OCI-LY7 (cell line): Measurements from ENCODE around the gene MAPT. TPM values are rescaled to one million over a fixed set of nuclear protein-coding genes. Genes with fewer than 3 reads are reported as not detected.

Source experiments
- BruUV-seq: library from RNA; stranded (reverse); fragments of 400-500 nt; replicated peaks from 2 replicates; lab custom pipeline; 2021; lab: Mats Ljungman, UMichigan
- CTCF ChIA-PET: fragments of 300-600 bp; sonication (Branson Sonifier 250); formaldehyde crosslinking; loops from one replicate; lab custom pipeline; 2022; ENCODE audit warnings: antibody characterized with exemption; ENCODE audit not compliant: unreplicated experiment; lab: Charles Lee
- POLR2A ChIA-PET: fragments of 300-600 bp; sonication (Branson Sonifier 250); formaldehyde crosslinking; loops from one replicate; lab custom pipeline; 2022; ENCODE audit warnings: antibody characterized with exemption; lab: Charles Lee
- DNase-seq: peaks from one replicate; pipeline ENCODE4 v3.0.0-alpha.2; 2015; ENCODE audit warnings: low spot score
- H2AFZ ChIP-seq: fragments of 200-600 bp; sonication (generic), shearing (Covaris generic); 2 replicates; pipeline ENCODE4 v1.6.1; 2014; ENCODE audit warnings: mild to moderate bottlenecking, antibody characterized with exemption, low read length, moderate library complexity
- H3K27ac ChIP-seq: fragments of 200-600 bp; sonication (generic); 2 replicates; pipeline ENCODE4 v1.5.1; 2014; ENCODE audit warnings: mixed run types, low read depth, mild to moderate bottlenecking, moderate library complexity, low read length, inconsistent platforms; ENCODE audit not compliant: poor library complexity, severe bottlenecking
- H3K36me3 ChIP-seq: fragments of 200-600 bp; sonication (generic); 2 replicates; pipeline ENCODE4 v1.6.1; 2014; ENCODE audit warnings: mild to moderate bottlenecking, antibody characterized with exemption, low read length, moderate library complexity, mixed read lengths; ENCODE audit not compliant: insufficient read depth
- H3K4me1 ChIP-seq: fragments of 200-600 bp; sonication (generic); 2 replicates; pipeline ENCODE4 v1.5.1; 2014; ENCODE audit warnings: mild to moderate bottlenecking, low read length; ENCODE audit not compliant: insufficient read depth, poor library complexity, severe bottlenecking
- H3K4me2 ChIP-seq: fragments of 200-600 bp; sonication (generic); 2 replicates; pipeline ENCODE4 v1.6.1; 2014; ENCODE audit warnings: mild to moderate bottlenecking, low read length
- H3K4me3 ChIP-seq: fragments of 200-600 bp; sonication (generic); 2 replicates; pipeline ENCODE4 v1.5.1; 2014; ENCODE audit warnings: mild to moderate bottlenecking, low read depth, low read length; ENCODE audit not compliant: poor library complexity, severe bottlenecking
- H3K79me2 ChIP-seq: fragments of 200-600 bp; sonication (generic); 2 replicates; pipeline ENCODE4 v1.6.1; 2016; ENCODE audit warnings: low read depth, mild to moderate bottlenecking, low read length, moderate library complexity, mixed read lengths; ENCODE audit not compliant: insufficient read depth
- H3K9me2 ChIP-seq: fragments of 200-600 bp; sonication (generic); 2 replicates; pipeline ENCODE4 v1.6.1; 2016; ENCODE audit warnings: mild to moderate bottlenecking, low read length, mixed read lengths; ENCODE audit not compliant: insufficient read depth
- H3K9me3 ChIP-seq: fragments of 200-600 bp; sonication (generic); 2 replicates; pipeline ENCODE4 v1.6.1; 2014; ENCODE audit warnings: mild to moderate bottlenecking, mixed run types, low read length, mixed read lengths
- H4K20me1 ChIP-seq: fragments of 200-600 bp; sonication (generic); 2 replicates; pipeline ENCODE4 v1.6.1; 2014; ENCODE audit warnings: mild to moderate bottlenecking, antibody characterized with exemption, low read length, moderate library complexity, mixed read lengths; ENCODE audit not compliant: insufficient read depth
- CTCF ChIP-seq: fragments of 200-600 bp; sonication (generic); conservative IDR thresholded peaks from 2 replicates; pipeline ENCODE4 v1.5.1; 2014; ENCODE audit warnings: mild to moderate bottlenecking, antibody characterized with exemption, low read length, moderate library complexity, mixed read lengths
- EZH2phosphoT487 ChIP-seq: fragments of 200-600 bp; sonication (generic); IDR thresholded peaks from 2 replicates; pipeline ENCODE4 v1.6.1; 2018; ENCODE audit warnings: low read depth, borderline replicate concordance, mild to moderate bottlenecking, mixed run types, antibody characterized with exemption, low read length, moderate library complexity, mixed read lengths
- intact Hi-C: fragments of 100-400 bp; cut with micrococcal nuclease; formaldehyde crosslinking; loops from one replicate; pipeline ENCODE4 v1.10.0; 2022; ENCODE audit not compliant: unreplicated experiment
- total RNA-seq, 2 experiments: library from RNA; depleted of rRNA in 1 of 2; stranded (reverse); fragments of >200 nt in 1 of 2; shearing (Covaris generic) in 1 of 2; gene quantifications; 2 replicates each; pipeline ENCODE4 v1.2.3, GENCODE V29; 2014 to 2022

MAPT gene
- total RNA-seq, 2 experiments from 2014 or later: 0.44 TPM; not detected in 1

GRCh38 chr17:45895969-45896785 lies 1.8 kb downstream of the MAPT start:
- Histone ChIP-seq H2AFZ (no peak overlapping the region), H3K9me2 (no peaks in the 10 kb centered on the region), H3K36me3 (no peaks in the 10 kb centered on the region), H3K9me3 (no peaks in the 10 kb centered on the region), H3K4me3 (no peak overlapping the region), H3K4me2 (peak overlapping the region; percentile 56; the same call in 1 of the 2 replicates), H4K20me1 (no peaks in the 10 kb centered on the region), H3K4me1 (peaks cover 7% of the 10 kb centered on the region), H3K79me2 (no peaks in the 10 kb centered on the region), H3K27ac (no peak overlapping the region)
- POLR2A ChIA-PET: no interaction called here
- CTCF ChIA-PET: no interaction called here
- BruUV-seq: no TSS peak
- TF ChIP-seq CTCF: no peak
- TF ChIP-seq EZH2phosphoT487: no peak
- DNase-seq: no peak
- intact Hi-C loops: no loop called here

GRCh38 chr17:45896803-45897693 lies 2.7 kb downstream of the MAPT start:
- POLR2A ChIA-PET: no interaction called here
- TF ChIP-seq EZH2phosphoT487 (no peak), CTCF (no peak)
- Histone ChIP-seq H3K9me3 (no peaks in the 10 kb centered on the region), H3K9me2 (no peaks in the 10 kb centered on the region), H2AFZ (no peak overlapping the region), H3K79me2 (no peaks in the 10 kb centered on the region), H3K36me3 (no peaks in the 10 kb centered on the region), H4K20me1 (no peaks in the 10 kb centered on the region), H3K4me3 (no peak overlapping the region), H3K27ac (no peak overlapping the region), H3K4me1 (peaks cover 7% of the 10 kb centered on the region), H3K4me2 (no peak overlapping the region)
- no peak for DNase-seq
- BruUV-seq: no TSS peak
- CTCF ChIA-PET: no interaction called here
- intact Hi-C loops: no loop called here
